Middle frontal gyrus (tissue), 1 donor: ENCODE results near the gene LEPROT.

Source experiments
- DNase-seq: peaks from one replicate; pipeline ENCODE4 v3.0.0-alpha.2; 2015; ENCODE audit warnings: low spot score; ENCODE audit errors: extremely low spot score

Gene LEPROT

DNA sequence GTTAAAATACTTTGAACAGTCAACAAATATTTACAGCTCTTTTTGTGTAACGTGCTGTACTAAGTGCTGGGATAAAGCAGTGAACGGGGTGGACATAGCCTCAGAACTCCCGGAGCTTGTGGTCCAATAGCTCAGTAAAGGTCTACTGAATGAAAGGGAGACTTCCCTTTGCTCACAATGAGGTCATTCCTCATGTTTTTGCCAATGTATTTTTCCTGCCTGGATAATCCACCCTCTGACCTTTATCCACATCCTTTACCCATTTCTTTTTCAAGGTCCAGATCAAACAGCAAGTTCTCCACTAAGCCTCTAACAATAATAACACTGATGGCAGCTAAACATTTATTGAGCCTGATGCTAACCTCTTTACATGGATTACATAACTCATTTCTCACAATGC lies 55.9 kb downstream of the LEPROT start:
- no peak for DNase-seq

DNA sequence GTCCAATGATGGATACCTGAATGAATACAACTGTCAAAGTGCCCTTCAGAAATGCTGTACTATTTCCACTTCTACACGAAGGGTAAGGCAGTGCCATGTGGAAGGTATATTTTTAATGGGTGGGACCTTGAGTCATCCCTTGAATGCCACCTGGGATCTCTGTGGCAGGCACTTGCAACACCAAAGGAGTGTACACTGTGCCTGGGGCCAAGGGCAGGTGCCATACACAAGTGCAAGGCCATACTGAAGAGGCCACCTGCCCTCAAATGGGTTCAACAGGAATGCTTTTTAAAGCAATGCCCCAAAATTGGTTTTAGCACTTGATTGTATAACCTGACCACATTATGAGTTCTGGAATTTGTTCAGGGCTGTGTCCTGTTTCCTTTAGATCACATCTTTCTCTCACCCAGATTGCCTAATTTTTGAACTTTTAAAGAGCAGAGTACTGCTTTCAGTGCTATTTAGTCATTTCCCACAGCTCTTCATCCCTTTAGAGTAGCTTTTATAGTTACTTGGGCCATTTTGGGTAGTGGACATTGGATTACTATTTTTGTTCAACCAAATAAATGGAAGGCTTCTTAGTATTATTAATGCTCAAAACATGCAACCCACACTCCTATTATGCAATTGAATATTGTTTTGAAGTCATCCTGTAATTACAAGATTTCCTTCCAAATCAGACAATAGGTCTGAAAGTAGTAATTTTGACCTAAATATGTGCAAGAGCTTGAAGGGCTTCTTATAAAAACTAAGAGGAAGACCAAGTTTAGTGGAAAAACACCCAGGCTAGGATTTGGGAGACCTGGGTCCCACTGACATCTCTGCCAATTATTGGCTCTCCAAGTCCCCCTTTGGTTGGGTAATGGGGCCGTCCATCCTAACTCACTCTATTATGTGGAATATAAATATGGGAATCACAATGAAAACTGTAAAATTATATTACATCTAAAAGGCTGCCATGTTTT lies 57.2 kb downstream of the LEPROT start:
- DNase-seq = no peak

DNA sequence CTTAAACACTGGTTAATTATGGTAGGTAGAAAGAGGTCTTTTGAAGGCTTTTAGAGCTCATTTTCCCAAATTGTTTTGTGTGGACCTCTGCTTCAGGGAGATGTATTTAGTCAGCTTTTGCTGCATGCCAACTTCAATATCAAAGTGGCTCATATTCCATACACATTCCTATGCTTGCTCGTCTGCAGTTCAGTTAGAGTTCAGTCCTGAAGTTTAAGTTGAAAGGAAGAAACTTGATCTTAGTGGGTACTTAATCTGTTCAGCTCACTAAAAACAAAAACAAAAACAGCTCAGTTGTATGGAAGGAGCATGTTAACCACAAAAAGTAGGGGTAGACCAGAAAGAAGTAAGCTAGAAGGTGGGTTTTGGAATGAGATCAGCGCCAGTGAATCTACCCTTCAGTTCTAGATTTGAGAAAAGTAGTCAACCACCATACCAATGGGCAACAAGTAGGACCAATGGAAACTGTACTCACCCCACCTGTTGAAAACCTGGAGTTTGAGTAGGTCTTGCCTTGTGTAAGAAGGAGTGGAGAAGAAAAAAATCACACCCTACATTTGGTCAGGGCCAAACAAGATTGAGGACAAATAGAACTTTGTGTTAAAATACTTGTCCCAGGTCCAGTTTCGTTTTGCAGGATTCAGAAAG lies 58.0 kb downstream of the LEPROT start:
- no peak for DNase-seq

DNA sequence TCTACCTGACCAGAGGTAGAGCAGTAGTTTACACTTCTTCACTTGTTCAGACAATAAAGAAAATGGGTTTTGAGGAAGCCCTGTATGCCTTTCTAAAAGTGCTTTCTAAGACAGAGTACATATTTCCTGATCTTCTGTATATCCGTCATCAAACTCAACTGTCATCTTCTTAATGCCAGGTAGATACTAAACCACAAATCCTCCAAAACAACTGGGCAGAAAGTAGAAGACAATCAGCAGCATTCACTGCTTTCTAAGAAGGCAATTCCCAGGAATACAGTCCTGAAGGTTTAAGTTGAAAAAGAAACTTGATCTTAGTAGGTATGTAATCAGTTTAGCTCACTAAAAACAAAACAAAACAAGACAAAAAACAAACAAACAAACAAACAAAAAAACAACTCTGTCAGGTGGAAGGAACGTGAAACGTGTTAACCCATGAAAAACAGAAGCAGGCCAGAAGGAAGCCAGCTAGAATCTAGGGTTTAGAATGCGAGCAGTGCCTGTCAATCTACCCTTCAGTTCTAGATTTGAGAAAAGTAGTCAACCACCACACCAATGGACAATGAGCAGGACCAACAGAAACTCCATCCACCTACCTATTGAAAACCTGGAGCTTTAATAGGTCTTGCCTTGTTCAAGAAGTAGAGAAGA lies 59.2 kb downstream of the LEPROT start:
- DNase-seq = no peak

DNA sequence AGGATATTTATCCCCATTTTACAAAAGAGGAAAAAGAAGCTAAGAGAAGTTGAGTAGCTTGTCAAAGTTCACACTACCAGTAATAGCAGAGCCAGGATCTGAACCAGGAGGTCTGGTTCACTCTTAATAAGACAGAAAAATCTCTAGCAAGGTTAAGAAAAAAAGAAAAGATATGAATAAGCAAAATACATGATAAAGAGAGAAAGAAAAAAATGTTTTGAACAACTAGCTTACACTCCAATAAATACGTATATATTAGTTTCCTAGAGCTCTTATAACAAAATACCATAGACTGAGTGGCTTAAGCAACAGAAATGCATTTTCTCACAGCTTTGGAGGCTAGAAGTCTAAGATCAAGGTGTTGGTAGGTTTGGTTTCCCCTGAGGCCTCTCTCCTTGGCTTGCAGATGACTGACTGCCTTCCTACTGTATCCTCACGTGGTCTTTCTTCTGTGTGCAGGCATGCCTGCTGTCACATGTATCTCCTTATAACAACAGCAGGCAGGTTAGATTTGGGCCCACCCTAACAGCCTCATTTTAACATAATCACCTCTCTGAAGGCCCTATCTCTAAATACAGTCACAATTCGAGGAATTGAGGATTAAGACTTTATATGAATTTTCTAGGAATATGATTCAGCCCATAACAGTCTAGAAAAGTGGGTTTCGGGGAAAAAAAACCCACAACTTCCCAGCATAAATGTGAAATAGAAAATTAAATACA lies 60.4 kb downstream of the LEPROT start:
- DNase-seq = no peak

DNA sequence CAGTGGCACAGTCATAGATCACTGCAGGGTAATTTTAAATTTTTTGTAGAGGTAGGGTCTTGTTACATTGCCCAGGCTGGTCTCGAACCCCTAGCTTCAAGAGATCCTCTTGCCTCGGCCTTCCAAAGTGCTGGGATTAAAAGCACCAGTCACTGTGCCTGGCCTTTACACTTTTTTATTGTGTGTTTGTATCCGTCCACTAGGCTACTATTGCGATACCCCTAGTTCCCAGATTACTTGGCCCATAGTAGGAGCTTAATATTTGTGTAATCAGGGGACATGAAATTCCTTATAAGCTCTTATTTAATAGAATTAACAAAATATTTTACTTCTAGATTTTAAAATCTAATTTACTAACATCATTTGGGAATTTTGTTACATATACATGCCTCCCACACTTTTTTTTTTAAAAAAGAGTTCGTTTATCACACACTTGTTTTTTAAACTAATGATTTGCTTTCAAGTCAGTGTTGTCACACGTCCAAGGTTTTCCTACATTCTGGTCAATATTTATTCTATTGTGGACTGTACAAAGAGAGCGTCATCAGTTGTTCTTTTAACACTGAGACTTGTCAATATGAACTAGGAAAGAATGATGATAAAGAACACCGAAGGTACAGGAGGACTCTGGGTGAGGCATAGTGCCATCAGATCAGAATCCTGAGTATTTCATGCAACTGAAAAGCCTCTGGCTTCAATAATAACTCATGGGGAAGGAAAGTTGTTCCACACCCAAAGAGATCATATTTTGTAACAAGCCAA lies 63.7 kb downstream of the LEPROT start:
- DNase-seq = no peak
